NCI-H446 treated with DMSO at 0.1 percent for 48 hours (cell line): ENCODE results near the gene ATP6V1D.
"Not testable (repeated sequence)": the region's sequence is repeated elsewhere in the genome, so short reads cannot be mapped to it uniquely, and the experiment has no call there.

Source experiments
- DNase-seq: peaks from one replicate; lab custom pipeline; 2025; lab: John Stamatoyannopoulos, UW

ATP6V1D gene

DNA sequence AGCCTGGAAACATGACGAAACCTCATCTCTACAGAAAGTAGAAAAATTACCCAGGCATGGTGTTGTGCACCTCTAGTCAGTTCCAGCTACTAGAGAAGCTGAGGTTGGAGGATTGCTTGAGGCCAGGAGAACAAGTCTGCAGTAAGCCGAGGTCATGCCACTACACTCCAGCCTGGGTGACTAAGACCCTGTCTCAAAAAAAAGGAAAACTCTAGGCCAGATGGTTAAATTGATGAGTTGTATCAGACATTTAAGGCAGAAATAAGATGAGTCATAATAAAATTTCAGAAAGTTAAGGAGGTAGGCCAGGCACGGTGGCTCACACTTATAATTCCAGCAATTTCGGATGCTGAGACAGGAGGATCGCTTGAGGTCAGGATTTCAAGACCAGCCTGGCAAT lies 11.2 kb upstream of the ATP6V1D start:
- no peak for DNase-seq

DNA sequence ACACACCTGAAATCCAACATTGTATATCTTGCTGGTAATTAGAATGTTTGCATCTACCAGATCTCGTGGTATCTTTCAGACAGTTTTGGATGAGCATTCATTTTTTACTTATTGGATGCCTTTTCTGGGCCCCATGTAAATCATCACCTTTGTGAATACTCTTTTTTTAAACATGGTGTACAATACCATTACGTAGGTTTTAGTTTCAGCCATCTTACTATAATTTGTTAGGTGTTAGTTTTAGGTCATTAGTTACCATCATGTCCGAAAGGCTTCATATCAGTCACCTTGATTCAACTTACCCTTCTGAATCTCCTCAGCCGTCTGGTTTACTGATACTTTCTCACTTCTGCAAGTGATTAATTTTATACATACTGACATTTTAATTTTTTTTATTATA lies 5.9 kb upstream of the ATP6V1D start:
- no peak for DNase-seq

DNA sequence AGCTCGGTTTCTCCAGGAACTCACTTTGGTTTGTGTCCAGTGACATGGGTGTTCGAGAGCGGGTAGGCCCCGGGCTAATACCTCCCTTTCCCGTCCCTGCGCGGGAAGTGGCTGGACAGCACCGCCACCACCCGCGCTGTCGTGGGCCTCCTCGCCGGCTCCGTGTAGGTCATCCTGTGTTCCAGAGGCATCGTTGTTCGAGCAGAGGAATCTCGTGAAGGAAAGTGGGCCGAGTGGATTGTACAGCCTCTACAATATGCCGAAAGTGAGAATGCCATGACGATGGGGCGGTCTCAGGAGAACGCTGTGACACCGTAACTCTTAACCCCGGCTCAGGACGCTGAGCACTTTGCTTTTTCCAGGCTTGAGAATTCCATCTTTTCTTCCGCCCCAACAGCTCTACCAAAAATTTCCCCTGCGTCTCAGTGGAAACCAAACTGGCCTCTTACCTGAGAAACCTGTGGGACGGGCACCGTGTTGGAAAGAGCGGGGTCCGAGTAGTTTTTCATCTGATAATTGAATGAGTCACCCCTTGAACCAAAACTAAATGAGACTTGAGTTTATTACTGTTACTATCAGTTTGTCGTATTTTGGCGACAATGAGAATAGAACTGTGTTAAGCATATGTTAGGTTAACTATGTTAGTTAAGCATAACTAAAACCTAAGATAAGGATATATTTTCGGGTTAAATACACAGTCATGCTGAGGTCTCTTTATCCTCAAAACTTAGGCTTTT lies 1.0 kb upstream of the ATP6V1D start:
- no peak for DNase-seq

DNA sequence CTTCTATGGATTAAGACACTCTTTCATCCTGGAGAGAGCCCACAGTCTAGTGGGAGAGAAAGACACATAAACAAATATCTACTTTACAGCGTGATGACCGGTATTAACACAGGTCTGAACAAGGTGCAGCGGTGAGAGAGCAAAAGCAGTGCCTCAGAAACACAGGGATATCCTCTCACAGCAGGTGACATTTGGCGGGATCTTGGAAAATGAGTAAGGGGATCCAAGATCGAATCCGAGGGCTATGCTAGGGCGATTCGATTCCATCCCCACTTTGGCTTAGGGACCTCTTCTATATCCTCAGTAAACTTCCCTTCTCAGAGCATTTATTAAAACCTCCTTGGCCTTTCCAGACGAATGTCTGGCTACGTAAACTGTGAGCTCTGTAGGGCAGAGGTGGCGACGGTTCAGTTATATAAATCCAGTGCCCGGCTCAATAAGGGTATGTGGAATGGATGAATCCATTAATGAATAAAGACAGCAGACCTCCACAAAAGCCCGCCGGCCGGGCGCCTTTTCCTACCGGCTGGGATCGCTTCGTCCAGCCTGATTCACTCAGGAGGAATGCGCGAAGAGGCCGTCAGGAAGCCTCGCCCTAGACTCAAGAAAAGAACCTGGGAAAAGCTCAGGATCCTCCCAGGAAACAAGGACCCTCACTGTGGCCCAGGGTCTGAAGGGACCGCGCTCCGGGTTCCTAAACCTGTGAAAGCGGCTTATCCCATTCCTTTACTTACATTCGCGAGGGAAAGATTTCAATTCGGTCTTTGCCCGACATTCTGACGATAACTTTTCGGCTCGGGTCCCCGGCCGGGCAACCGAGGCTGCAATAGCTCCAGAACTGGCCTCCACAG lies 455 bp downstream of the ATP6V1D start:
- no peak for DNase-seq

DNA sequence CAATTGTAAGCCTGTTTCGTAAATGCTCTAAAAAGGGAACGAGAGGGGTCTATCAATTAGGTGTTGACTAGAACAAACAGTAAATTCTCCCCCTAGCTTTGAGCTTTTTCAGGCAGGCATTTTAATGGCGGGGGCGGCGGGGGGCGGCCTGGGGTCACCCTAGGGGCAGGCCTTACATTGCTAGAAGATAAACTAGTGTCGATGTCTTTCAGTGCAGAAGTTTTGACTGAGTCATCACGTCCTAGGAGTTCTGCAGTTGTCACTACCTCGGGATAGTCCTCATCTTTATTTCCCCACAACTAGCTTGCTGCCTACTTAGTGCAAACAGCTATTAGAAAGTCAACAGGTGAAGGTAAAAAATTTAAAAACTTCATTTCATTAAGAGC lies 1.6 kb downstream of the ATP6V1D start:
- DNase-seq = no peak

DNA sequence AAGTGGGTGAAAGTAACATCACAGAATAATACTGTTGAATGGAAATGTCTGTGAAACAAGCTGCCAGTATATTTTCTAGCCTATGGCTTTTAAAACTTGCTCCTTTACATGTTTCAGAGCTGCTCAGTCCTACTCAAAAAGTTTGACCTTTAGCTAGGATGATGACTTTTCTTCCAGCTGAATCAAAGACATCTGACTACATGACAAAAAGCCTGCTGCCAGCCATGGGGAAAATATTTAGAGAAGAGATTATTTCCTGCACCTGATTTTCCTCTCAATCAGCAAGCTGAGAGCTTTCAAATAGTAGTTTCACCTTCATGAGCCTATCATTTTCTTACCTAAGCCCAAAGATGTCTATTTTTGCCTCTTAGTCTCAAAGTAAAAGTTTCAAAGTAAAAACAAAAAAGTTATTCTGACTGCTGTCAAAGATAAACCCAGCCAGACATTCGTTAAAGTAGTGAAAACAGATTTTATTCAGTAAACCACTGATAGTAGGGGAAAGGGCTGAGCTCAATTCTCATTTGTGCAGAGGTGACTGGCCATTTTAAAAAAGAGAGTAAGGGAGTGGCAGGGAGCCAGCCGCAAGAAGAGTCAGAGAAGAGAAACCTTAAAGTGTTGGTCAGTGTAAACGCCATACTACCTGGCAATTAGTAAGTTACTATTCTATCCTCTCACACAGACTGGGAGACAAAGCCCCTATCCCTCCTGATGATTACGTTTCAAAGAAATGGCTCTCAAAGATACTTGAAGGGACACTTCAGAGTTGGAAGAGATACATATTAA lies 2.2 kb downstream of the ATP6V1D start:
- no peak for DNase-seq

DNA sequence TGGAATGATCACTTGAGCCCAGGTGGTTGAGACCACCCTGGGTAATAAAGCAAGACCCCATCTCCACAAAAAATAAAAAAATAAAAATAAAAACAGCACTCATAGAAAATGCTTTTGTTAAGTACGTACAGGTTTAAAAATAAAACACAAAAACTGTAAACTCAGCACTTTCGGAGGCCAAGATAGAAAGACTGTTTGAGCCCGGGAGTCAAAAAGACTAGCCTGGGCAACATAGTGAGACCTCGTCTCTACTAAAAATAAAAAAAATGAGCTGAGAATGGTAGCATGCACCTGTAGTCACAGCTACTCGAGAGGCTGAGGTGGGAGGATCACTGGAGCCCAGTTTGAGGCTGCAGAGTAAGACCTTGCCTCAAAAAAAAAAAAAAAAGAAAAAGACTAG lies 7.5 kb downstream of the ATP6V1D start:
- no peak for DNase-seq

DNA sequence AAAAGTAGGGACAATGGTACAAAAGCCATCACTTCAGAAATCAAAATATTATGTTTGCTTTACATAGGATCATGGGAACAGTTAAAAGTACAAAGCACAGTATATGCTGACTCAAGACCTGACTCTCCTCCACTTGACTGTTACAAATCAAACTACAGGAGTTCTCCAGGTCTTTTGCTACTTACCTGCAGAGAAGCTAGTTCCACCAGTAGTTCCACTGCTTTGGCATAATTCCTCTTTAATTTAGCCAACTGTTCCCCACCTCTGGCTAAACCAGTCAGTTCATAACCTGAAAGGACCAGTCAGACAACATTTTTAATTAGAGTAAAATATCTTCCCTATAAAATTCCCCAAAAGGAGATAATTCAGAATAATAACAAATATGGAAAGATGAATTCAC lies 14.0 kb downstream of the ATP6V1D start:
- no peak for DNase-seq

DNA sequence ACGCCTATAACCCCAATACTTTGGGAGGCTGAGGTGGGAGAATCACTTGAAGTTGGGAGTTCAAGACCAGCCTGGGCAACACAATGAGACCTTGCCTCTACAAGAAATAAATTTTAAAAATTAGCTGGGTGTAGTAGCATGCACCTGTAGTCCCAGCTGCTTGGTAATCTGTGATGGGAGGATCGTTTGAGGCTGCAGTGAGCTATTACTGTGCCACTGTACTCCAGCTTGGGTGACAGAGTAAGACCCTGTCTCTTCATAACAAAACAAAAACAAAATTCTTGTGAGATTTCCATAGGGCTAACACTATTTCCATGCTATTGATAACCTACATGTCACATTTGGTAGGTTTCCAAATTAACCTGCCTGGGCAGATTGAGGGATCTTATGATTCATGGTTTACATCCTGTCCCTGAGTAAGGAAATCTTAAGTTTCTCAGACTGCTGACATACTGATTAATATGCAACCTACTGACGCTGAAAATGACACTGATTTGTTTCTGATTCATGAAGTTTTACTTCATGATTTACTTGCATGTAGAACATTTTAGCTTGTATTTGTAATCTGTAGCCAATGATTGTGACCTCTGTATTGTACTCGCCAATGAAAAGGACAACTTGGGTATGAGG lies 15.9 kb downstream of the ATP6V1D start:
- no peak for DNase-seq

DNA sequence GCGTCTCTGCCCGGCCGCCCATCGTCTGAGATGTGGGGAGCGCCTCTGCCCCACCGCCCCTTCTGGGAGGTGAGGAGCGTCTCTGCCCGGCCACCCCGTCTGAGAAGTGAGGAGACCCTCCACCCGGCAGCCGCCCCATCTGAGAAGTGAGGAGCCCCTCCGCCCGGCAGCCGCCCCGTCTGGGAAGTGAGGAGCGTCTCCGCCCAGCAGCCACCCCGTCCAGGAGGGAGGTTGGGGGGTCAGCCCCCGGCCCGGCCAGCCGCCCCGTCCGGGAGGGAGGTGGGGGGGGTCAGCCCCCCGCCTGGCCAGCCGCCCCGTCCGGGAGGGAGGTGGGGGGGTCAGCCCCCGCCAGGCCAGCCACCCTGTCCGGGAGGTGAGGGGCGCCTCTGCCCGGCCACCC lies 18.4 kb downstream of the ATP6V1D start:
- DNase-seq = not testable (repeated sequence)

DNA sequence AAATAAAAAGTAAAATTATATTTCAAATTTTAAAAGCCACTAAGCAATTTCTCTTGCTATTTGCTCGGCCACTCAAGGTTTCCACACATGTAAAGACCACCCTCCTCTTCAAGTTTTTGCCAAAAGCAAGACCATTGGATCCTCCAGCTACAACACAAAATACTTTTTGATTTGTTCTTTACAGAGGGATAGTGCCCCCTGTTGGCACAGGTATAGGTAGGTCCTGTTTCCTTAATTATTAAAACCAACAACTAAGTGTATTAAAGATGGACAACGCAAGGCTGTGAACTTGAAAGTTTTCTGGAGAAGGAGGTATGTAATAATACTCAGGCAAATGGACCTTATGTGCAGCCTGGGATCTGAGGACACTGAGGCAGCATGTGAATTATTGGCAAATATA lies 23.8 kb downstream of the ATP6V1D start:
- DNase-seq = no peak

DNA sequence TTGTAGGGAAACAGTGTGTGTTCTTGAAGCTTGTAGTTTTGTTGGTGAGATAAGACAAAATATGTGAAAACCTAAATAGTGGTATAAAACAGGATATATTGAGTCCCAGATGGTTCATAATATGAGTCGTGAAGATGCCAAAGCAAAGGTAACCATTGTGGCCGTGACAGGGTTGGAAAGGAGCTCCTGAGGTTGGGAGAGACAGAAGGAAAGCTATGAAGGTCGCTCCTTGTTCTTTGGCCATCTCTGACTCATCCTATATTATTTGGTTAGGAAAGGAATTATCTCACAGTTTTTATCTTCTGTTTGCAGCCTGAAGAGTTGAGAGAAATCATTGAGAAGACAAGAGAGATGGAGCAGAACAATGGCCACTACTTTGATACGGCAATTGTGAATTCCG lies 27.1 kb downstream of the ATP6V1D start:
- no peak for DNase-seq

DNA sequence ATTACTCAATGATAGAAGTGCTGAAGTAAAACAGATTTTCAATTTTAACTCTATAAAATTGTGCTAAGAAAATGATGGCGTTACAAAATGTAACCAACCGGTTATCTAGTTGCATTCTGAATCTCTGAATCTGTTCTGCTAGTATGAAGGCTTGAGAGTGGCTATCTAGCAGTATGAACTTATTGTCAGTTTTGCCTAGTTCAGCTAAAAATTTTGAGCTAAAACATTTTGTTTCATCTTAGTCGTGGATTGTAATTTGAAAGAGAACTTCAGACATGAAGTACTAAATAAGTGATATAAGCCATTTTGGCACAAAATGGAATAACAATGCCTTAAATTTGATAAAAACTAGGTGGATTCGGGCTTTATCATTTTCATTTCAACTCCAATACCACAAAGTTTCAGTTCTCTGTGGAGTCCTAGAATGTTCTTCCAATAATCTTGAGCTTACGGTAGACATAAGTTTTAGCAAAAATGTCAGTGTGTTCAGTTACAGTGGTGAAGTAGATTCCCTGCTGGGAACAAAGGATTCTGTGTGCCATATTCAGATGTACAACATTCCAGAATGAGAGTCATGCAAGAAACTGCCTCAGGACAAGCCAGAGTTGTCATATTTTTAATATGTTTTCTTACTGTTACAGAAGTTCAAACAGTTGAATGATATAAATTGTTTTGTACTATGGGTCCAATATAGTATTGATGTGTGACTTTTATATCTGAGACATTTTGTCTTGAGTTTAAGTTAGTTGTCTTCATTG lies 28.1 kb downstream of the ATP6V1D start:
- no peak for DNase-seq

DNA sequence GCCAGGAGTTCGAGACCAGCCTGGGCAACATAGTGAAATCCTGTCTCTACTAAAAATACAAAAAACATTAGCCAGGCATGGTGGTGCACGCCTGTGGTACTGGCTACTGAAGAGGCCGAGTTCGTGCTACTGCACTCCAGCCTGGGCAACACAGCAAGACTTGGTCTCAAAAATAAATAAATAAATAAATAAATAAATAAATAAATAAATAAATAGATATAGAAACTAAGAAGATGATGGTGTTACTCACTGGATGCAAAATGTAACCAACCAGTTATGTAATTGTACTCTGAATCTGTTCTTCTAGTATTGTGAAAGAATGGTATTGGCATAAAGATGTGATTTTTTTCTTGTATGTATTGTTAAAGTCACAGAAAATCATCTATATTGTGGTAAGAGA lies 29.9 kb downstream of the ATP6V1D start:
- not testable (repeated sequence) for DNase-seq

DNA sequence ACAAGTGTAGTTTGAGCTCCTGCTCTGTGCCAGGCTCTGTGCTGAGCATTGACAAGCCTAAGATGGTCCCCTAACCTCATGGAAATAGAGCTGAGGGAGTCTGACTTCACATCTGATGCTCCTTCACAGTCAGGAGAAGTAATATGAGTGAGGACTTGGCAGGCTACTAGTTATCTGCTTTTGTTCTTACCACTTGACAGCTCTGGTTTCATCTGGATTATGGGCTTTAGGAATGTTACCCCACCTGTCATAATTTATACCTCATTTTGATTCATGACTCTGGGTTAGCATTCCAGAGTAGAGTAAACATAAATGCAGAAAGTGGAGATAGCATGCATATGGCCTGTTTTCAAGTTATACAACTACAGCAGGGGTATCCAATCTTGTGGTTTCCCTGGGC lies 40.5 kb downstream of the ATP6V1D start:
- no peak for DNase-seq

DNA sequence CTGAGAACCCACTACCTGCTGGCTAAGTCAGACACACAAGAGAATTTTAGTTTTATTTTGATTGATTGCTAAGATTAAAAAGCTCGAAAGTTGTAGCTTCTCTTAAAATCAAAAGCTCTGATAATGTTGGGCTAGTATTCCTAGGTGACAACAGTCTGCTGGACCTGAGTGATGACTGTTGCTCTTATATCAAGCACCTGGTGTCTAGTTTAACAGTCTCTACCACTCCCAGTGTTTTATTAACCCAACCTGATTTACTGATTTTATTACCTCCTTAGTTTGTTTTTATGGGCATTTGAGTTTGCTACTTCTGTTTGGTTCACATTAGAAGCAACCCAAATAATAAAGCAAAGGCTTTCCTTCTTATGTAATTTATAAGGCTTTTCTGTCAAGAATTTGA lies 41.8 kb downstream of the ATP6V1D start:
- DNase-seq = no peak

DNA sequence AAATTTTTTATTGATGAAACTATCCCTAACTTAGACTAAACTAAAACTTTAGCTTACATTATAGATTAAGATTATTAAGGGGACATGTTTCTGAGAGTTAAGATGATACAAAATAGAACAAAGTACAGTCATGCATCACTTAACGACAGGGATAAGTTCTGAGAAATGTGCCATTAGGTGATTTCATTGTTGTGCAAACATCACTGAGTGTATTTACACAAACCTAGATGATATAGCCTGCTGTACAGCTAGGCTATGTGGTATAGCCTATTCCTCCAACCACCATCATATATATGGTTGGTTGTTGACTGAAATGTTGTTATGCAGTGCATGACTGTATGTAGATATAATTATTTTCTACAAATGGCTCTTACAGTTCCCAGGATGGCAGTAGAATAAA lies 46.5 kb downstream of the ATP6V1D start:
- DNase-seq = no peak

DNA sequence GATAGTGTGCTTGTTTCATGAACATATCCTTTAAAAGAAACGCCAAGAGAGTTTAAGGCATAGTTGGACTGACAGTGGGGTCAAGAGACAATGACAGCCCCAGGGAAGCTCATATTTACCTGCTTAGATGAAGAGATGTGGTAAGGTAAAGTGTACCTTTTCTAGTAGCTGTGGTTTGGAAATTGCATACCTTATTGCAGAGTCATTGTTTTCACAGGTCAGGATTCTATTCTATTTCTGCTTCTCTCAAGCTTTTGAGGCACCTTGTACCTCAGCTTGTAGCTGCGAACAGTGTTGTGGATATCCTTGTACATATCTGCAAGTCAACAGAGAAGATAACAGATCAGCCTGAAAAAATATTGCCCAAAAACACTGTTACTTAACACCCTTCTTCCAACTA lies 47.7 kb downstream of the ATP6V1D start:
- no peak for DNase-seq
